ENCODE results near the gene ADGRD1. TPM values are rescaled to one million over a fixed set of nuclear protein-coding genes. Genes with fewer than 3 reads are reported as not detected.
"Not testable (repeated sequence)": the region's sequence is repeated elsewhere in the genome, so short reads cannot be mapped to it uniquely, and the experiment has no call there.

The ADGRD1 gene
- total RNA-seq, 2 experiments from 2014 or later: 0.27 to 0.65 TPM

GRCh38 chr12:130937063-130937462 is 16.6 kb upstream of the ADGRD1 start:
- POLR2A ChIA-PET: no interaction called here
- no peak overlapping the region for H3K27ac Mint-ChIP-seq
- no peak overlapping the region for H3K4me3 Mint-ChIP-seq
- H3K4me1 Mint-ChIP-seq (ENCODE audit: low read depth): no peaks in the 10 kb centered on the region
- intact Hi-C loops (cut with micrococcal nuclease): no loop called here
- CTCF ChIA-PET: interaction anchor here (1.1 kb wide), 1 partner anchor 167 kb away, joined by 3 read pairs; no protein-coding TSS in a partner anchor
- peaks cover 17% of the 10 kb centered on the region for H3K9me3 Mint-ChIP-seq
- H3K27me3 Mint-ChIP-seq: peaks cover 22% of the 10 kb centered on the region
- ATAC-seq (no peak), DNase-seq (no peak)
- TF ChIP-seq CTCF (IDR thresholded peaks at IDR 0.05): no peak
- H3K36me3 Mint-ChIP-seq (ENCODE audit: low read depth): no peaks in the 10 kb centered on the region

GRCh38 chr12:130937546-130937945 is 16.2 kb upstream of the ADGRD1 start:
- H3K27ac Mint-ChIP-seq; ATAC-seq; DNase-seq; H3K36me3 Mint-ChIP-seq (ENCODE audit: low read depth); H3K4me1 Mint-ChIP-seq (ENCODE audit: low read depth); H3K4me3 Mint-ChIP-seq; POLR2A ChIA-PET; intact Hi-C loops (cut with micrococcal nuclease): not testable (repeated sequence)
- CTCF ChIA-PET: interaction anchor here (1.1 kb wide), 1 partner anchor 167 kb away, joined by 3 read pairs; no protein-coding TSS in a partner anchor
- H3K27me3 Mint-ChIP-seq: peaks cover 20% of the 10 kb centered on the region
- H3K9me3 Mint-ChIP-seq: peaks cover 17% of the 10 kb centered on the region

- H3K27ac Mint-ChIP-seq: no peak overlapping the region
- TF ChIP-seq CTCF (IDR thresholded peaks at IDR 0.05): no peak
- peaks cover 17% of the 10 kb centered on the region for H3K9me3 Mint-ChIP-seq
- no peaks in the 10 kb centered on the region for H3K4me1 Mint-ChIP-seq (ENCODE audit: low read depth)
- DNase-seq (no peak), ATAC-seq (no peak)
- no peak overlapping the region for H3K4me3 Mint-ChIP-seq
- H3K36me3 Mint-ChIP-seq (ENCODE audit: low read depth): no peaks in the 10 kb centered on the region
- intact Hi-C loops (cut with micrococcal nuclease): no loop called here
- POLR2A ChIA-PET: no interaction called here
- peaks cover 14% of the 10 kb centered on the region for H3K27me3 Mint-ChIP-seq
- CTCF ChIA-PET: interaction anchor here (1.1 kb wide), 1 partner anchor 166 kb away, joined by 3 read pairs; no protein-coding TSS in a partner anchor
Observed at GRCh38 chr12:130938186-130938585, 15.5 kb upstream of the ADGRD1 start.

- Mint-ChIP-seq H3K4me1 (ENCODE audit: low read depth) (no peaks in the 10 kb centered on the region), H3K27me3 (peaks cover 14% of the 10 kb centered on the region), H3K36me3 (ENCODE audit: low read depth) (no peaks in the 10 kb centered on the region), H3K27ac (no peak overlapping the region), H3K9me3 (peaks cover 23% of the 10 kb centered on the region), H3K4me3 (no peak overlapping the region)
- ChIA-PET CTCF (no interaction called here), POLR2A (no interaction called here)
- ATAC-seq: no peak
- intact Hi-C loops (cut with micrococcal nuclease): no loop called here
- no peak for TF ChIP-seq CTCF (IDR thresholded peaks at IDR 0.05)
- no peak for DNase-seq
Observed at GRCh38 chr12:130944878-130945277, 8.8 kb upstream of the ADGRD1 start.

- peaks cover 18% of the 10 kb centered on the region for H3K27me3 Mint-ChIP-seq
- no peak overlapping the region for H3K4me3 Mint-ChIP-seq
- ATAC-seq (no peak), DNase-seq (no peak)
- H3K36me3 Mint-ChIP-seq (ENCODE audit: low read depth): no peaks in the 10 kb centered on the region
- intact Hi-C loops (cut with micrococcal nuclease): no loop called here
- no peak overlapping the region for H3K27ac Mint-ChIP-seq
- H3K4me1 Mint-ChIP-seq (ENCODE audit: low read depth): no peaks in the 10 kb centered on the region
- H3K9me3 Mint-ChIP-seq: peaks cover 18% of the 10 kb centered on the region
- ChIA-PET CTCF (no interaction called here), POLR2A (no interaction called here)
- TF ChIP-seq CTCF (IDR thresholded peaks at IDR 0.05): no peak
Observed at GRCh38 chr12:130945786-130946492, 7.8 kb upstream of the ADGRD1 start.
